Adrenal gland (tissue), 12 donors: ENCODE measurements around the gene XPOT. TPM values are rescaled to one million over a fixed set of nuclear protein-coding genes. Genes with fewer than 3 reads are reported as not detected.

ENCODE experiments used
- DNase-seq, 7 donors: peaks; one replicate each; pipeline ENCODE4 v3.0.0-alpha.2; 2019 to 2020
- H3K27ac ChIP-seq, 5 donors: fragments of 200-600 bp; sonication (generic) in 4 of 5; 1 replicate in 3 of 5; 2 replicates in 2 of 5; pipeline versions ENCODE4 v1.5.1 to v1.8.0; 2016 to 2020; ENCODE audit warnings: mild to moderate bottlenecking in 1 of 5
- H3K27me3 ChIP-seq: fragments of 200-600 bp; 2 replicates; pipeline ENCODE4 v1.8.0; 2021
- H3K36me3 ChIP-seq, 2 donors: fragments of 200-600 bp; replicated peaks in 1 of 2; 1 replicate in 1 of 2; 2 replicates in 1 of 2; pipeline versions ENCODE4 v1.5.1 to v1.8.0; 2018 to 2022
- H3K4me1 ChIP-seq, 2 donors: fragments of 200-600 bp; replicated peaks in 1 of 2; 1 replicate in 1 of 2; 2 replicates in 1 of 2; pipeline versions ENCODE4 v1.5.1 to v1.8.0; 2018 to 2021
- H3K4me3 ChIP-seq, 4 donors: fragments of 200-600 bp; sonication (generic) in 3 of 4; one replicate each; pipeline ENCODE4 v1.5.1; 2016 to 2018
- H3K9me3 ChIP-seq, 3 donors: fragments of 200-600 bp; sonication (generic) in 1 of 3; replicated peaks in 1 of 3; 1 replicate in 2 of 3; 2 replicates in 1 of 3; pipeline versions ENCODE4 v1.5.1 to v1.8.0; 2016 to 2021
- POLR2A ChIP-seq, 2 donors: fragments of 450-650 bp; IDR thresholded peaks; one replicate each; pipeline ENCODE4 v1.6.1; 2017; ENCODE audit warnings: antibody characterized with exemption in 2 of 2, mild to moderate bottlenecking in 2 of 2, moderate library complexity in 1 of 2
- WGBS, 4 donors: extraction: QIAGEN DNeasy Blood & Tissue Kit in 2 of 4; methylation state at CpG; one replicate each; pipeline versions ENCODE4 v1.1.5 to v1.1.7; 2013 to 2017; 5-methylcytosine and 5-hydroxymethylcytosine counted together
- intact Hi-C, 2 donors: fragments of 100-400 bp; cut with DNase I; formaldehyde crosslinking; loops; one replicate each; pipeline versions ENCODE4 v1.14.1 to v1.15.0; 2022 to 2023
- polyA plus RNA-seq, 3 donors: library from polyadenylated mRNA; stranded (reverse); fragments of 200-250 nt in 2 of 3; fragments of 350-450 nt in 1 of 3; fragmentation: Illumina TruSeq in 1 of 3; extraction: RNeasy Lipid Tissue Mini Kit (QIAGEN cat#74804) in 1 of 3; gene quantifications; one replicate each; pipeline ENCODE4 v1.2.3, GENCODE V29; 2013 to 2014
- total RNA-seq, 9 donors: library from RNA; depleted of rRNA in 4 of 9; stranded (reverse); fragments of >200 nt in 4 of 9; fragments of 120-200 nt in 1 of 9; fragmentation: NEBNext Ultra II Directional in 1 of 9; extraction: Animal tissue kit (Norgen Biotek cat#: 25700) in 1 of 9; gene quantifications; one replicate each; pipeline versions ENCODE4 v1.1.0 to v1.2.4, GENCODE V29; 2013 to 2023
- TF ChIP-seq, protein P1 (sequence below), 6 experiments: fragments of 450-650 bp in 4 of 6; fragments of 200-600 bp in 2 of 6; sonication (generic) in 1 of 6; IDR thresholded peaks; 1 replicate in 5 of 6; 2 replicates in 1 of 6; pipeline versions ENCODE4 v1.5.1 to v1.8.0; 2016 to 2021; ENCODE audit warnings: antibody characterized with exemption in 6 of 6, mild to moderate bottlenecking in 2 of 6, moderate library complexity in 1 of 6
- donor health status: healthy with polysubstance abuse.
- donor health status: Bipolar disorder and iron deficiency.
- donor health status: DM: yes; HTN: yes; CAD: no.
- donor health status: DM: no; HTN: no; CAD: no.
- donor health status: DM: no; HTN: no; CAD: no.
- donor health status: DM: yes; HTN: yes; CAD: no.

XPOT gene
- total and polyA plus RNA-seq, 12 donors: 12.4 to 59.6 (median 45.2) TPM

DNA sequence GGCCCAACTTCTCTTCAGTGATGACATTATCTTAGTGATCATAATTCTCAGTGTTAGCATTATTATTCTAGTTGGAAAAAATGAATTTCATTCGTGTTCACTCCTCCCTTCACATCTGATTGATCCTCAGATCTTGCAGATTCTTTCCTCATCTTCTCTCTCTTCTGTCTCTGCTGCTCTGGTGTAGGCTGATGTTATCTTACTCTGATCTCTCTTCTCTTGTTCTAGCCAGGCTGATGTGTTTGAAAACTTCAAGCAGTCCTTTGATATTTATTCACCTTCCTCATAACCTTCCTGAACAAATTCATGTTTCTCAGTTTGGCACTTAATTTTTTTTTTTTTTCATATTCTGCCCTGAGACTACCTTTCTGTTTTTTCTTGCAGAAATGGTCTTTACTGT lies 42.1 kb downstream of the XPOT start:
- Histone ChIP-seq H3K27me3 (no peaks in the 10 kb centered on the region), H3K4me1 (peaks cover 3 to 9% of the 10 kb centered on the region in 2 donors), H3K36me3 (peaks cover 0 to 52% of the 10 kb centered on the region in 2 donors), H3K4me3 (no peak overlapping the region), H3K27ac (no peak overlapping the region), H3K9me3 (no peaks in the 10 kb centered on the region)
- TF ChIP-seq, protein P1, sequence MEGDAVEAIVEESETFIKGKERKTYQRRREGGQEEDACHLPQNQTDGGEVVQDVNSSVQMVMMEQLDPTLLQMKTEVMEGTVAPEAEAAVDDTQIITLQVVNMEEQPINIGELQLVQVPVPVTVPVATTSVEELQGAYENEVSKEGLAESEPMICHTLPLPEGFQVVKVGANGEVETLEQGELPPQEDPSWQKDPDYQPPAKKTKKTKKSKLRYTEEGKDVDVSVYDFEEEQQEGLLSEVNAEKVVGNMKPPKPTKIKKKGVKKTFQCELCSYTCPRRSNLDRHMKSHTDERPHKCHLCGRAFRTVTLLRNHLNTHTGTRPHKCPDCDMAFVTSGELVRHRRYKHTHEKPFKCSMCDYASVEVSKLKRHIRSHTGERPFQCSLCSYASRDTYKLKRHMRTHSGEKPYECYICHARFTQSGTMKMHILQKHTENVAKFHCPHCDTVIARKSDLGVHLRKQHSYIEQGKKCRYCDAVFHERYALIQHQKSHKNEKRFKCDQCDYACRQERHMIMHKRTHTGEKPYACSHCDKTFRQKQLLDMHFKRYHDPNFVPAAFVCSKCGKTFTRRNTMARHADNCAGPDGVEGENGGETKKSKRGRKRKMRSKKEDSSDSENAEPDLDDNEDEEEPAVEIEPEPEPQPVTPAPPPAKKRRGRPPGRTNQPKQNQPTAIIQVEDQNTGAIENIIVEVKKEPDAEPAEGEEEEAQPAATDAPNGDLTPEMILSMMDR (IDR thresholded peaks at IDR 0.05): no peak
- TF ChIP-seq POLR2A (IDR thresholded peaks at IDR 0.05): no peak
- intact Hi-C loops: no loop called here
- no peak for DNase-seq
- 67 to 82% (median 74%) methylated on average over 1 of the region's 1 CpG for WGBS, 4 donors

DNA sequence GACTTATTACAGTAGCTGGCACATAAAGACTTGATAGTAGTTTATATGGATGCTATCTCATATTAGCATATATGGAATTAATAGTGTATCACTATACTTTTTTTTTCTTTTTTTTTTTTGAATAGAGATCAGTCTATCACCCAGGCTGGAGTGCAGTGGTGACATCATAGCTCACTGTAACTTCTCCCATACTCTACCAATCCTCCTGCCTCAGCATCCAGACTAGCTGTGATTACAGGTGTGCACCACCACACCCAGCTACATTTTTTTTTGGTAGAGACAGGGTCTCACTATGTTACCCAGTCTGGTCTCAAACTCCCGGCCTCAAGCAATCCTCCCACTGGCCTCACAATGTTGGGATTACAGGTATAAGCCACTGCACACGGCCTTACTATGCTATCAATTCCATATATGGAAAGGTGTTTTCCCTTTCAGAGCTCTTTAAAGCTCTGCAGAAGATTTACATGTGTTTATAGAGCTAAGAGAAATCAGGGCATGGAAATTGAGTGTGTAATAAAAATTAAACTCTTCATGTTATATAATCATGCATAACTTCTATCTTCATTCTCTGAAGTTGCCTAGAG lies 46.0 kb downstream of the XPOT start:
- Histone ChIP-seq H3K9me3 (no peaks in the 10 kb centered on the region), H3K27ac (peak overlapping the region in 1 of 5 donors; percentile 6), H3K27me3 (no peaks in the 10 kb centered on the region), H3K36me3 (peaks cover 0 to 35% of the 10 kb centered on the region in 2 donors), H3K4me1 (peaks cover 13 to 26% of the 10 kb centered on the region in 2 donors), H3K4me3 (no peak overlapping the region)
- intact Hi-C loops: no loop called here
- DNase-seq: no peak
- 86 to 97% (median 92%) methylated on average over 2 of the region's 2 CpGs for WGBS, 4 donors
- TF ChIP-seq POLR2A (IDR thresholded peaks at IDR 0.05): no peak
- TF ChIP-seq, protein P1 (IDR thresholded peaks at IDR 0.05): no peak

DNA sequence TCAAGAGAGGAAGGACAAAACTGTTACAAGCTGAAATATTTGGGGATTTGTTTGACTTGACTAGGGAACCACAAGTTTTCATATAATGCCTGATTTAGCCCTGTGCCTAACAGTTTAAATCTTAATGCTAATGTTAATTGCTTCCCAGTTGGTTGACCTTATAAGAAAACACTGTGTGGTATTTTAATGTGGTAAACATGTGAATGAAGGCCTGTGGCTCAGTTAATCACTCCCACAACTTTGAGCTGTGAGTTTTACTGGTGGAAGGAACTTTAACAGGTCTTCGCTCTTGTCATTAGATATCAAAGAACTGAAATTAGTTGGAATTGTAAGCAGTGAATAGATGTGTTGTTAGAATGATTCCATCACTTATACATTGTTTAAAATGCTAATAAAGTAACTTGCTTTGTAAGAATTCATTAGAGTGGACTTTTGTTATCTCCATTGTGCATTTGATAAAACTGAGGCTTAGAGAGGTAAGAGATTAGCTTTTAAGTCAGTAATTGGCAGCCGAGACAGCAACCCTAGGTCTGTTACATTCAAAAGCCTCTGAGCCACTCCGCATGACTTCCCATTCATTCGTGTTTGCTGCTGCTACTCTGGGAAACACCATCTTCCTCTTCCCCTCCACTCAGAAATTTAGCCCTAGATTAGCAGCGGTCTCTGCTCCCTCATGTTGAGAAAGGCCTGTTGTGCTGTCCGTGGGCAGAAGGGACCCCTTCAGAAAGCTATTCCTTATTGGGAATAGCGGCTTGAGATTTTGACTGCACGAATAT lies 46.7 kb downstream of the XPOT start:
- WGBS, 4 donors: 21 to 26% (median 24%) methylated on average over 8 of the region's 8 CpGs
- no peaks in the 10 kb centered on the region for H3K9me3 ChIP-seq
- no peaks in the 10 kb centered on the region for H3K27me3 ChIP-seq
- no peak for DNase-seq
- peak overlapping the region in 2 of 5 donors; percentile 6 to 99 for H3K27ac ChIP-seq
- H3K4me3 ChIP-seq: peak overlapping the region in 3 of 4 donors; percentile 89 to 98 (median 98)
- H3K36me3 ChIP-seq: peaks cover 0 to 28% of the 10 kb centered on the region in 2 donors
- H3K4me1 ChIP-seq: peaks cover 13 to 34% of the 10 kb centered on the region in 2 donors
- intact Hi-C loops: no loop called here
- TF ChIP-seq, protein P1 (IDR thresholded peaks at IDR 0.05): no peak
- TF ChIP-seq POLR2A (IDR thresholded peaks at IDR 0.05): no peak

DNA sequence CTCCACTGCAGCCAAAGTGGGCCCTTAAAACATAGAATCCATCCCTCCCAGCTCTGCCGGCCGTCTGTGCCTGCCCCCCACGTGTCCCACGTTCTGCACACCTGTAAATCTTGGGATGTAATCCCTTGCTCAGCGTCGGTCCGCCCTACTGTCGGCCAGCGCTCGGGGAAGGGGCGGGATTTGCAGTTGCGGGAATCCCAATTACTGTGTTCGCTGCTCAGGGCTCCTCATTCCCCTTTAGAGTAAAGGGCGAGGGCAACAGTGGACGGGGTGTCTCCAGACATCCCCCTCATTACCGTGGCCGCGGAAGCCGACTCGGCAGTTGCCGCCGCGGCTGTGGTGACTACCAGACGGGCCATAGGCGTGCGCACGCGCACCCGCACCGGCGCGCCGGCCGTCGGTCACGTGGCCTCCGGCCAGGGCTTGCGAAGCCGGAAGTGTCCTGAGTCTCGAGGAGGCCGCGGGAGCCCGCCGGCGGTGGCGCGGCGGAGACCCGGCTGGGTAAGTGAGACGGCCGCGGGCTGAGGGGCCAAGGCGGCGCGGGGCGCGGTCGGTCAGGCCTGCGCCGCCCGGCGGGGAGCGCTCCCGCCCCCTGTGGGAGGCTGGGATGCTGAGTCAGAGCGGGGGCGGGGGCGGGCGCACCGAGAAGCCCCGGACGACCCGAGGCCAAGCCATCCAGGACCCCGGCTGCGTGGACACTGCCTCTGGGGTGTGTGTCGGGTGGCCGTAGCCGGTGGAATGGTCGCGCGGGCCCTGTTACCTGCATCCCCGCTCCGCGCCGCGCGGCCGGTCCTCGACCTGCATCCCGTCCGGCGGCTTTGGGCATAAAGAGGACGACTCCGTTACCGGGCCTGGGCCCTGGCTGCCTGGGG lies 47.7 kb downstream of the XPOT start, which contains the start of gene TBK1:
TSS of gene TBK1 (plus strand) at position 434 of the 872 bp plus-strand sequence. CDS start 3,751 bp downstream, outside the sequence.
- Histone ChIP-seq H3K27ac (peak within 1 kb of the TSS; percentile 93 to 100 (median 99)), H3K4me3 (peak within 1 kb of the TSS; percentile 68 to 98 (median 94)), H3K27me3 (no peaks in the 10 kb centered on the region), H3K9me3 (no peaks in the 10 kb centered on the region), H3K4me1 (peaks cover 16 to 42% of the 10 kb centered on the region in 2 donors), H3K36me3 (peaks cover 0 to 23% of the 10 kb centered on the region in 2 donors)
- peak; percentile 85 to 96 (median 91) for DNase-seq
- peak; percentile 81 to 91 for TF ChIP-seq POLR2A (IDR thresholded peaks at IDR 0.05)
- TF ChIP-seq, protein P1 (IDR thresholded peaks at IDR 0.05): peak in 3 of 6 experiments; percentile 8 to 25 (median 12)
- WGBS, 4 donors: 0 to 1% (median 0%) methylated on average over 11 to 94 of the region's 94 CpGs
- intact Hi-C loops: no loop called here
